HepG2 (cell line): ENCODE measurements around the gene MAP2K1. TPM values are rescaled to one million over a fixed set of nuclear protein-coding genes. Genes with fewer than 3 reads are reported as not detected.

ENCODE experiments used
- CHCHD3 ChIP-seq: sonication (generic); formaldehyde crosslinking; IDR thresholded peaks from 2 replicates; pipeline ENCODE4 v1.8.0; 2022; ENCODE audit warnings: mild to moderate bottlenecking, missing genetic modification reagents, moderate library complexity
- GABPB1 ChIP-seq: IDR thresholded peaks from 2 replicates; pipeline ENCODE4 v1.6.1; 2016; ENCODE audit warnings: mild to moderate bottlenecking, missing genetic modification reagents, moderate library complexity, missing compliant biosample characterization
- HNRNPH1 ChIP-seq: fragments of 200-400 bp; formaldehyde crosslinking; optimal IDR thresholded peaks from 2 replicates; pipeline ENCODE3; 2017; ENCODE audit warnings: mild to moderate bottlenecking, low read depth, low read length
- KDM1A ChIP-seq: IDR thresholded peaks from 2 replicates; pipeline ENCODE4 v1.6.1; 2016; ENCODE audit warnings: missing compliant biosample characterization
- LCORL ChIP-seq, 2 experiments: fragments of 450-650 bp in 1 of 2; sonication (generic) in 1 of 2; formaldehyde crosslinking in 1 of 2; IDR thresholded peaks; 2 replicates each; pipeline versions ENCODE4 v1.5.0 to v1.6.1; 2017 to 2020; ENCODE audit warnings: antibody characterized with exemption in 1 of 2, missing genetic modification reagents in 1 of 2
- NFYC ChIP-seq: IDR thresholded peaks from 2 replicates; pipeline ENCODE4 v1.6.1; 2016; ENCODE audit warnings: missing genetic modification reagents, missing compliant biosample characterization
- PAF1 ChIP-seq: IDR thresholded peaks from 2 replicates; pipeline ENCODE4 v1.6.1; 2016; ENCODE audit warnings: missing genetic modification reagents, missing compliant biosample characterization
- PPARG ChIP-seq: conservative IDR thresholded peaks from 2 replicates; pipeline ENCODE4 v1.6.1; 2016; ENCODE audit warnings: missing biosample characterization, missing genetic modification reagents
- PRDM15 ChIP-seq: sonication (generic); formaldehyde crosslinking; IDR thresholded peaks from 2 replicates; pipeline ENCODE4 v1.4.0; 2020; ENCODE audit warnings: missing genetic modification reagents
- RARG ChIP-seq: sonication (generic); formaldehyde crosslinking; IDR thresholded peaks from 2 replicates; pipeline ENCODE4 v1.4.0; 2020; ENCODE audit warnings: low read depth, mild to moderate bottlenecking, missing genetic modification reagents
- U2AF2 ChIP-seq: fragments of 200-400 bp; formaldehyde crosslinking; IDR thresholded peaks from 2 replicates; pipeline ENCODE4 v1.6.1; 2017; ENCODE audit warnings: low read depth, mild to moderate bottlenecking, low read length
- ZNF207 ChIP-seq: fragments of 450-650 bp; IDR thresholded peaks from 2 replicates; pipeline ENCODE4 v1.6.1; 2016; ENCODE audit warnings: antibody characterized with exemption, borderline replicate concordance
- ZNF224 ChIP-seq: sonication (generic); formaldehyde crosslinking; IDR thresholded peaks from 2 replicates; pipeline ENCODE4 v1.5.0; 2020; ENCODE audit warnings: mild to moderate bottlenecking, missing genetic modification reagents
- ZNF292 ChIP-seq: sonication (generic); formaldehyde crosslinking; IDR thresholded peaks from 2 replicates; pipeline ENCODE4 v1.8.1; 2022; ENCODE audit warnings: mild to moderate bottlenecking, low read depth, missing genetic modification reagents, borderline replicate concordance
- ZNF33A ChIP-seq: sonication (generic); formaldehyde crosslinking; IDR thresholded peaks from 2 replicates; pipeline ENCODE4 v1.5.1; 2020; ENCODE audit warnings: missing genetic modification reagents, mild to moderate bottlenecking, moderate library complexity, borderline replicate concordance
- ZNF598 ChIP-seq: sonication (generic); formaldehyde crosslinking; IDR thresholded peaks from 2 replicates; pipeline ENCODE4 v1.5.1; 2020; ENCODE audit warnings: mild to moderate bottlenecking, missing genetic modification reagents, borderline replicate concordance
- polyA plus RNA-seq, 8 experiments: library from polyadenylated mRNA; depleted of rRNA in 3 of 8; stranded (reverse) in 7 of 8; unstranded in 1 of 8; fragments of >200 nt; fragmentation: Illumina TruSeq in 4 of 8; extraction: Trizol in 4 of 8; gene quantifications; 2 replicates each; pipeline versions ENCODE4 v1.2.1 to v1.2.3, GENCODE V29; 2011 to 2016; ENCODE audit warnings: low read depth in 4 of 8, missing spikeins in 1 of 8, mixed read lengths in 1 of 8; ENCODE audit not compliant: insufficient read depth in 1 of 8
- total RNA-seq, 5 experiments: library from RNA; depleted of rRNA; stranded (reverse); fragments of >200 nt; fragmentation: Illumina TruSeq; extraction: Trizol; gene quantifications; 2 replicates each; pipeline ENCODE4 v1.2.3, GENCODE V29; 2016; ENCODE audit warnings: low read depth in 1 of 5
- TF ChIP-seq, protein P1 (sequence below): fragments of 450-650 bp; IDR thresholded peaks from 2 replicates; pipeline ENCODE4 v1.6.1; 2017; ENCODE audit warnings: mild to moderate bottlenecking
- TF ChIP-seq, protein P2 (sequence below): IDR thresholded peaks from 2 replicates; pipeline ENCODE4 v1.6.1; 2016; ENCODE audit warnings: missing biosample characterization, missing genetic modification reagents, low read depth

The MAP2K1 gene
- total and polyA plus RNA-seq, 2 of the 13 experiments (the other 11 are each of a cell fraction or from before 2014, with no cell fraction given): 24.1 to 49.2 TPM

GRCh38 chr15:66452971-66453580 is 66.4 kb downstream of the MAP2K1 start (continued):
- TF ChIP-seq, protein P1, sequence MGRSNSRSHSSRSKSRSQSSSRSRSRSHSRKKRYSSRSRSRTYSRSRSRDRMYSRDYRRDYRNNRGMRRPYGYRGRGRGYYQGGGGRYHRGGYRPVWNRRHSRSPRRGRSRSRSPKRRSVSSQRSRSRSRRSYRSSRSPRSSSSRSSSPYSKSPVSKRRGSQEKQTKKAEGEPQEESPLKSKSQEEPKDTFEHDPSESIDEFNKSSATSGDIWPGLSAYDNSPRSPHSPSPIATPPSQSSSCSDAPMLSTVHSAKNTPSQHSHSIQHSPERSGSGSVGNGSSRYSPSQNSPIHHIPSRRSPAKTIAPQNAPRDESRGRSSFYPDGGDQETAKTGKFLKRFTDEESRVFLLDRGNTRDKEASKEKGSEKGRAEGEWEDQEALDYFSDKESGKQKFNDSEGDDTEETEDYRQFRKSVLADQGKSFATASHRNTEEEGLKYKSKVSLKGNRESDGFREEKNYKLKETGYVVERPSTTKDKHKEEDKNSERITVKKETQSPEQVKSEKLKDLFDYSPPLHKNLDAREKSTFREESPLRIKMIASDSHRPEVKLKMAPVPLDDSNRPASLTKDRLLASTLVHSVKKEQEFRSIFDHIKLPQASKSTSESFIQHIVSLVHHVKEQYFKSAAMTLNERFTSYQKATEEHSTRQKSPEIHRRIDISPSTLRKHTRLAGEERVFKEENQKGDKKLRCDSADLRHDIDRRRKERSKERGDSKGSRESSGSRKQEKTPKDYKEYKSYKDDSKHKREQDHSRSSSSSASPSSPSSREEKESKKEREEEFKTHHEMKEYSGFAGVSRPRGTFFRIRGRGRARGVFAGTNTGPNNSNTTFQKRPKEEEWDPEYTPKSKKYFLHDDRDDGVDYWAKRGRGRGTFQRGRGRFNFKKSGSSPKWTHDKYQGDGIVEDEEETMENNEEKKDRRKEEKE: no peak
- TF ChIP-seq PAF1 (CRISPR knock-in tag) (no peak), RARG (CRISPR knock-in tag) (no peak), ZNF598 (no peak), ZNF33A (no peak), CHCHD3 (no peak), LCORL (IDR thresholded peaks at IDR 0.05) (no peak), LCORL (CRISPR knock-in tag; IDR thresholded peaks at IDR 0.05) (peak; percentile 17; the same call in 1 of the 2 replicates), ZNF224 (0 out of 2 replicates have a peak, but pooled peaks have one; percentile 32), U2AF2 (no peak), PPARG (CRISPR knock-in tag) (peak; percentile 77), NFYC (no peak), HNRNPH1 (no peak), GABPB1 (CRISPR knock-in tag) (no peak), ZNF292 (CRISPR knock-in tag) (peak; percentile 49; the same call in 1 of the 2 replicates), ZNF207 (no peak), PRDM15 (no peak), KDM1A (no peak)
- TF ChIP-seq, protein P2, sequence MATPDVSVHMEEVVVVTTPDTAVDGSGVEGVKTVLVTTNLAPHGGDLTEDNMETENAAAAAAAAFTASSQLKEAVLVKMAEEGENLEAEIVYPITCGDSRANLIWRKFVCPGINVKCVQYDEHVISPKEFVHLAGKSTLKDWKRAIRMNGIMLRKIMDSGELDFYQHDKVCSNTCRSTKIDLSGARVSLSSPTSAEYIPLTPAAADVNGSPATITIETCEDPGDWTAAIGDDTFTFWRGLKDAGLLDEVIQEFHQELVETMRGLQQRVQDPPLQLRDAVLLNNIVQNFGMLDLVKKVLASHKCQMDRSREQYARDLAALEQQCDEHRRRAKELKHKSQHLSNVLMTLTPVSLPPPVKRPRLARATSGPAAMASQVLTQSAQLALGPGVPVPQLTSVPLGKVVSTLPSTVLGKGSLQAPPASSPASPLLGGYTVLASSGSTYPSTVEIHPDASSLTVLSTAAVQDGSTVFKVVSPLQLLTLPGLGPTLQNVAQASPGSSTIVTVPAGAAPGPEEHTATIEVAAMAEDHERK (CRISPR knock-in tag): no peak
